Stimulated activated CD8-positive, alpha-beta memory T cell treated with anti-CD3 and anti-CD28 coated beads, Interleukin-4, amount 100 ng/mL, for 4 hours (primary cell): ENCODE measurements around the gene CCDC188.

ENCODE experiments used
- DNase-seq, 2 donors: peaks; one replicate each; pipeline ENCODE4 v3.0.0-alpha.2; 2020; ENCODE audit warnings: low read depth in 2 of 2, low spot score in 1 of 2

CCDC188 gene

DNA sequence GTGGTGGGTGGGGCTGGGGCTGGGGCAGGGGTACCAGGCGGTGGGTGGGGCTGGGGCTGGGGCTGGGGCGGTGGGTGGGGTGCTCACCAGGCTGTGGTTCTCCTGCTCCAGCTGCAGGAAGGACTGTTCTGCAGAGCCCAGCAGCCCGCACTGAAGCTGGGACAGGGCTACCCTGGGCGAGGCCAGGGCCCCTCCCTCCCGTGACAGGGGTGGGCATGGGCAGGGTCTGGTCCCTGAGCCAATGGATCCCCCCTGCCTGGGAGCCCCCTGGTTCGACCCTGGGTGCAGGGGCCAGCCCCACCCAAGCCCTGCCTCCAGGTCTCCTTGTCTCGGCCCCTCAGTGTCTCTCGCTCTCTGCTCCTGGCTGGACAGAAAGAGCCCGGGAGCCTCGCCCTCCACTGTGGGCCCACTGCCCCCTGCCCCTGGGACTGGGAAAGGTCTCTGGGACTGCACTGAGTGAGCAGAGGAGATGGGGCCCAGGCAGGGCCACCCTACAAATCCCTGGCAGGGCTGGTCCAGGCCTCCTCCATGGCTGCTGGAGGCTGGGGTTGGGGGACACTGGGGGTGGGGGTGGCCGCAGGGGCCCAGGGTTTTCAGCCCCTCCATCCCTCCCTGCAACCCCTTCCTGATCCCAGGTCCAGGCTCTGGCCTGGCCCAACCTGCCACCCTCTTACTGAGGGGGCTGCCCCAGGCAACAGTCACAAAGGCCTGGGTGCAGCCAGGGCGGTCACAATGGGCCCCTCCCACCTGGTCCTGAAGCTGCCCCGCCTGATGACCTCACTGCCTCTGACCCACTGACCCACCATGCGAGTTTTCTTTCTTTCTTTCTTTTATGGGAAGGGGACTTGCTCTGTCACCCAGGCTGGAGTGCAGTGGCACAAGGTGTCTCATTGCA lies at the start of gene CCDC188:
CCDC188 (minus strand) TSS at position 675 of the 895 bp plus-strand sequence; CDS start at position 606, 69 bp downstream.
- DNase-seq = no peak

DNA sequence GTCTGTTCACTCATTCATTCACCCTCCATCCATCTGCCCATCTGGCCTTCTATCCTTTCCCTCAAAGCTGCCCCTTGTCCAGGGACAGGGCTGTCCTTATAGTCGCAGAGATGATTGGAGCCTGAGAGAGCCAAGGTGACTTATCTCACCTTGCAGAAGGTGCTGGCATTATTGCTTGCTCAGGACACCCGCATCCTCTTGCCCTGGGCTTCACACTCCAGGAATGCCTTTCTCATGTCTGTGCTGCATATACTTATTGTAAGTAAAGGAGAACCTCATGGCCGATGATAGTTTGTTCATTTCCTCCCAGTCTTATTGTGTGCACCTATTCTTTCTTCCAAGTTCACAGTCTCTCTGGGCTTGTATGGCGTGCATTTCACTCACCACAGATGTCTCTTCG lies 49.1 kb upstream of the CCDC188 start:
- no peak for DNase-seq

DNA sequence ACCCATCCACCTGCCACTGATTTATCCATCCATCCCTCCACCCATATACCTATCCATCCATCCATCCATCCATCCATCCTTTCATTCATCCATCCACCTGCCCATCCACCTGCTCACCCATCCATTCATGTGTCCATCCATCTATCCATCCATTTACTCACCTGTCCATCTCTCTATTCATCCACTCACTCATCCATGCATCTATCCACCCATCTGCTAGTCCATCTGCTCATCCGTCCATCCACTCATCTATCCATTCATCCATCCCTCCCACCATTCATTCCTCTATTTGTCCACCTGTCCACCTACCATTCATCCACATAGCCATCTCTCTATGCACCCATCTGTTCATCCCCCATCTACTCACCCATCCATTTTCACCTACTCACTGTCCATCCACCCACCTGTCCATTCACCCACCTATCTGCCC lies 48.6 kb upstream of the CCDC188 start:
- DNase-seq = no peak

DNA sequence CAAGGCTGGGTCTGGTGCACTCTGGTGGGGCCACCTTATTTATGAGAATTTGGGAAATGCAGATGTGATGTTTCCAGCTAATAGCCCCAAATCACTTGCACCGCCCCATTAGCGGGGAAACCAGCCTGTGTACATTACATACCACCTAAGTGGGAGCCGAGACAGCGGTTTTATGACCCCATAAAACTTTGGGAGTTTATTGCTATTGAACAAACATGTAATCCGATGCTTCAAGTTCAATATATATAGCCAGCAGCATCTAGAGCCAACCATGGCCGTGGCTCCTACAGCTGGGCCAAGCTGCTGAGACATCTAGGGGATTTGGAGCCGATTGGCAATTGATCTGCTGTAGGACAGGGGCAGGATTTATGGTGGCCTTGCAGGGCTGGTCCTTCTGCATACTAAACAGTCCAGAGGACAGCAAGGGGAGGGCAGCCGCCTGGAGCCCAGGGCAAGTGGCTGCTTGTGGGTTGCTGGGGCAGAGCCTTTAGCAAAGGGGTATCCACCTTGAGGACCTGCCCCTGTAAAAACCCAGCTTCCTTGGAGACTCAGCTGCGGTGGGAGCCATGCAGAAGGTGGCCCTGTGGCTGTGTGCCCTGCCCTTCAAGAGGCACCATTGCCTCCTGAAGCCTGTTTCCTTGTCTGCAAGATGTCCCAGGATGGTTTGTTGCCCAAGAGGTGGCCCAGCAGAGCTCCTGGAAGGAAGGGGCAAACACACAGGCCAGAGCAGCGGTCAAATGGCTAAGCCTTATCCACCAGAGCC lies 47.9 kb upstream of the CCDC188 start:
- DNase-seq = no peak

DNA sequence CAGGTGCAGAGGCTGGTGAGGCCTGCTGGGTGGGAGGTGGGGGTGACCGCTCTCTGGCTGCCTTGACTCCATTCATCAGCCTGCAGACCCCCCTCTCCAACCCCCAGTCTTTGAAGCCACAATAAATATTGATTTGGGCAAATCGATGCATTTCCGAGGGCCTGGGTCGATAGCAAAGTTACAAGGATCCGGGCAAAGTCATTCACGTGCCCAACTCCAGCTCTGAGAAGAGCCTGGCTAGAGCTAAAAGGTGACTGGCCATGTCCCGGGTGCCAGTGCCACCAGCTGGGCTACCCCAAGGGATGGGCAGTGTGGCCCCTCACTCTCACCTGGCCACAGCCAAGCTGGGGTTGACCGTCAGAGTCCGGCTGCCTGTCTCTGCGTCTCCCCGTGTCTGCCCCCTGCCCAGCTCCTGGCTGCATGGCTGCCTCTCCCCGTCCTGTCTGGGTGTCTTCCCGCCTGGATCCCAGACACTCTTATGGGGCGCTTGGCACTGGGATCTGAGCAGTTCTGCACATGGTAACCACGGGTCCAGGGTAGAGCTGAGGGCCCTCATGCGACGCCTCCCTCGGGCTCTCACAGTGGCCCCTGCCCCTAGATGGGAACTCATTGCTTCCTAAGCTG lies 46.7 kb upstream of the CCDC188 start:
- no peak for DNase-seq

DNA sequence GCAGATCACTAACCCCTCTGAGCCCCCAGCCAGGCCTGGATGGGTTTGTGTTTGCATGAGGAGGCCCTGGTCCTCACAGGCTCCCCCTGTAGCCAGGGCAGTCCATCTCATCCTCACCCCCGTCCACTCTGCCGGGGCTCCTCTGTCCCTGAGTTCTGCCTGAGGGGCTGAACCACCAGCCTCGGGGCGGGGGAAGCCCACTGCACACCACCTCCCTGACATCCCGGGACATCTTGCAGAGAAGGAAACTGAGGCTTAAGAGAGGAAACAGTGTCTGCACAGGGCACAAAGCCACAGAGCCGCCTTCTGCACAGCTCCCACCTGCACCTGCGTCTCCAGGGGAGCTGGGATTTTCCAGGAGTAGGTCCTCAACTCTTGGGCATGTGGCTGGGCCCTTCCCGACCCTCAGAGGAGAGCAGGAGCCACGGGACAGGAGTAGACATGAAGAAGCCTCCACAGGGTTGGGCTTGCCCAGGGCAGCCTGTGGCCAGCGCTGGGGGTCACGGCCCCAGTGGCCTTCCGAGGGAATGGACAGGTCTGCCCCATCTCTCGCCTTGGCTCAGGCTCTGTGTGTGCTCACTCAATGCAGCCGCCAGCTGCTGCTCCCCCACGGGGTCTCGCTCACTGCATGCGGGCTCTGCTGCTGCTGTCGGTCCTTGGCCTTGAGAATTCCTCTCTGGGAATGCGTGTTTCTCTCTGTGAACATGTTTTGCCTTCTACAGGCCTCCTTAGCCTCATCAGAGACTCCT lies 45.4 kb upstream of the CCDC188 start:
- DNase-seq = no peak

DNA sequence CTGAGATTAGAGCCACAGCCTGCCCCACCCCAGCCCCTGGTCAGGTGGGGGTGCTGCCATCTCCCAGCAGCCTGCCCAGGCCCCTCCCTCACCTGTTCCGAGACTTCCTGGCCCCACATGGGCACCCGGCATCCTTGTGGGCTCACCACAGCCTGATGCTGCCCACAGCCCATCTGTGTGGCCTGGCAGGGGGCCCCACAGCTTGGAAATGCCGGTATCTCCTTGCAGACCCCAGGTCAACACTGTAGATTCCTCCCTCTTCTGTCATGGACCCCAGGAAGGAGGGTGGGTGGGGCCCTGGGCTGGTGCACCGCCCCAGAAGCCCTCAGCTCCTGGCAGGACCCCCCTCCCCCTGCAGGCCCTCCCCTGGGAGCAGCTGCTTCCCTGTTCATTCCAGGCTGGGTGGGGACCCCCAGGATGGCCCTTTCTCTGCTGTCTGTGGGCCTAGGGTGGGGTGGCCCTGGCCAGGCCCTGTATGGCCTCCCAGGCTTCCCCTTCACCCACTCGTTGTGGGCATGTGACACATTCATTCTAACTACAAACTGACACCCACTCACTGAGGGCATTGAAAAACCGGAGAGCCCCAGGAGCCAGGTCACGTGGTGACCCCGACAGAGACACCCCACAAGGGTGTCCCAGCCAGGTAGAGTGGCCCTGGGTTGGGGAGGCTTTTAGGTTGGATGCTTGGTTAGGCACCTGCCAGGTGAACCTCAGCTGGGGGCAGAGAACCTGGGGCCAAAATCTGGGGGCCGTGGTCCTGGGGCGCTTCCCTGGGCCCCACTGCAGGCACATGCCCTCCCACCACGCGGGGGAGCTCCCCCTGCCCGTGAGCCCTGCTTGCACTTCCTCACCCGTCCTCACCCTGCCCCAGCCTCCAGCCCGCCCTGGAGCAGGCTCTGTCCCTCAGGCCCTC lies 44.1 kb upstream of the CCDC188 start:
- no peak for DNase-seq

DNA sequence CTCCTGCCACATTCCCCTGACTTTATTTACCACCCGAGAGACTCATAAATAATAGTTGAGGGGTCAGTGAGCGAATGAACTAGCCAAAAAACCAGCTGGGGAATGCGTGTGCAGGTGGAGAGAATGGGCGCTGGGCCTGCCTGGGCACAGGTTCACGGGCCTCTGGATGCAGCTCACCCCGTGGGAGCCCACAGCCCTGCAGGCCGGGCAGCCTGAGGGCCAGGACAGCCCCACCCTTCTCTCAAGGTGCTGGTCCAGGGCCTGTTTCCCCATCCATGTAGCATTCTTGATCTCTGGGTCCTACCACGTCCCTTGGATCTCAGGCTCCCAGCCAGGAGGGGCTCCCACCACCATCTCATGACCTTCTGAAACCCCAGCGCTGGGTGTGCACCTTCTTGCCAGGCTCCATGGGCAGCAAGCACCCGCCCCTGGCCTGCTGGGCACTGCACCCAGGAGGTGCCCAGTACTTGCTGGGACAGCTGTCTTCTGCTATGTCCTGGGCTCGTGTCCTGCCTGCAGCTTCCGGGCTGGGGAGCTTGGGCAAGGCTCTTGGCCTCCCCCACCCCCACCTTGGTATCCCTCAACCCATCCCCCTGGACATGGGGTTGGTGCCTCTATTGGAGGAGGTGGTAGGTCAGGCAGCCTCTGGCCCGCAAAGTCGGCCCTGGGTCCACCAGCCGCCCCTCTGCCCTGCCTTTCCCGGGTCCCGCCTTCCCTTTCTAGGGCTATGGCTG lies 43.1 kb upstream of the CCDC188 start:
- no peak for DNase-seq

DNA sequence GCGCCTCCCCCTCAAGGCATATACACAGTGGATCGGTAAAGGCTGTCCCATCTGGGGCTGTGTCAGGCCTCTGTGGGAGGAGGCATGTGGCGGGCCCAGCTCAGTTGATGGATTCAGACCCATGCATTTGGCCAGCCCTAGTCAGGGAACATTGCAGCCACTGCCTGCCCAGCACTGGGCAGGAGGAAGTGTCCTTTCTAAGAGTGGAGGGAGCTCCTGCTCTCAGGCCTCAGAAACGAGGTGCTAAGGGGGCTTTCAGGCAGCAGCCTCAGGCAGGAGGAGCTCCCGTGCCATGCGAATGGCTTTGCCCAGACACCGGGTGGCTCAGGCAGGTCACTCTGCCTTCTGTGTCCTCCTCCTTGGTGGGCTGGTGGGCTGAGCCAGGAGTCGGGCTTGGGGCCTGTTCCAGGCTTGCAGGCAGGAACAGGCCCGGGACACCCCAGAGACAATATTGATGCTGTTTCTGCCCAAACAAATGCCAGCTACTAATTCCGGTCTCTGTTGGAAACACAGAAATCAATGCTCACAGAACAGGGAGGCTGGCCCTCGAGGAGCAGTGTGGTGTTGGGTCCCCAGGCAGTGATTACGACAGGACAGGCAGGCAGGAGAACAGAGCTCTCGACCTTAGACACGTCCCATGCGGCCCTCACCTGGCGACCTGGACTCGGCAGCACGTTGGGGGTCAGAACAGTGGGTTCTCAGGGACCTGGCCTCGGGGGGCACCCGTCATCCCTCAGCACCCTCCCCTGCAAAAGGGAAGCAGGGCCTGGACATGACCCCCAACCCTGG lies 42.3 kb upstream of the CCDC188 start:
- no peak for DNase-seq

DNA sequence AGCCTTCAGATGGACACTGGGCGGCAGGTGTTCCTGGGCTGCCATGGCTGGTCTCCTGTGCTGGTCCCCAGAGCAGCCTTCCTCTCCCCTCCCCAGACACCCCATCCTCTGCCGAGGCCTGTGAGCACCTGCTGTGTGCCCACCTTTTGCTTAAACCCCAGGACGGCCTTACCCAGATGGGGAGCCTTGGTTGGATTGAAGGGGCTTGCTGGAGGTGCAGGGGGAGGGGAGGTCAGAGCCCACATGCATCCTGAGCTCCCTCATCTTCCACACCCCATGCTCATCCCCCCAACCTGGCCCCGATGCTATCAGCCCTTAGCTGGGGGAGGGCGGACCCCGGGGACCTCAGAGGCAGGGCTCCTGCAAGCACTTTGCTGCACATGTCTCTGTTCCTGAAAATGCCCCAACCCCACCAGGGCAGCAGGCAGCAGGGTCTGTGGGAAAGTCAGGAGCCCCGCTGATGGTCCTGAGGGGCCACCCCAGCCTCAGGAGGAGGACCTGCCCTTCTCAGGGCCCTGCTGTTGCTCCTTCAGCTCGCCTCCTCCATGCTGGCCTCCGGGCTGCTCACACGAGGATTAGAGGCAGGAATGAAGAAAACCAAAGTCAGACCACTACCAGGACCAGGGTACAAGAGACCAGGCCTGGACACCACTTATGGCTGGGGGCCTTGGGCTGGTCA lies 41.6 kb upstream of the CCDC188 start:
- DNase-seq = no peak

DNA sequence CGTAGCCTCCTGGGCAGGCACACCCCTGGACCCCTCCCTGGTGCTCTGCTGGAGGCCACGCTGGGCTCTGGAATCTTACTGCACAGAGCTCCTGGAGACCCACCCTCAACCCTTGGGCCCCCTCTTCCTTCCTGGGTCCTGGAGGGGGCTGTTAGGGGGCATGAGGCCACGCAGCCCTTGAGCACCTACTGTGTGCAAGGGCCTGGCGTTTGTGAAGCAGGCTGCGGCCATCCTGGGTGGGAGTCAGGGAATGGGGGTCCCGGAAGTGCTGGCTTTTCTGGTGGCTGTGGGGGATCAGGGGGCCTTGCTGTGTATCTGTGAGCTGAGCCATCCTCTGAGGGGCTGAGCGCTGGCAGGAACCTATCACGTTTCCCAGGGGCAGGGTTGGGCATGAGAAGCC lies 40.9 kb upstream of the CCDC188 start:
- DNase-seq = no peak

DNA sequence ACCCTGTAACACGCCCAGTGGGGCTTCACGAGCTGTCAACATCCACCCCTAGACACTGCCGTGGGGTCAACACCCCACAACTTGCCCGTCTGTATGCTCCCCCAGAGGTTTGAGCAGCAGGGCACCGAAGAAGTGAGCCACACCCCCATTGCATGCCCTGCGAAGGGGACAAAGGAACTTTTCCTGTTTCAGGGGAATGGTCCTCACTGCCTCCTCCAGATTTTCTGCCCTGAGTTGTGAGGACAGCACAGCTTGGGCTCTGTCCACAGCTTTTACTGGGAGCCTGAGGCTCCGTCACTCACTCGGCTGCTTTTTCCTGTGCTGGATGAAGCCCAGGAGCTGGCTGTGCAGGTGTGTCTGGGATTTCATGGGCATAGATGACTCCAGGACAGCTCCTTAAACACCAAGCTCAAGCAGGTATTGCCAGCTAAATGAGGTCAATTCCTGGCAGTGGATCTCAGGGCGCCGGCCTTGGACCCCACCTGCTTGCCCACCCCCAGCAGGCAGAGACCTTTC lies 40.2 kb upstream of the CCDC188 start:
- no peak for DNase-seq

DNA sequence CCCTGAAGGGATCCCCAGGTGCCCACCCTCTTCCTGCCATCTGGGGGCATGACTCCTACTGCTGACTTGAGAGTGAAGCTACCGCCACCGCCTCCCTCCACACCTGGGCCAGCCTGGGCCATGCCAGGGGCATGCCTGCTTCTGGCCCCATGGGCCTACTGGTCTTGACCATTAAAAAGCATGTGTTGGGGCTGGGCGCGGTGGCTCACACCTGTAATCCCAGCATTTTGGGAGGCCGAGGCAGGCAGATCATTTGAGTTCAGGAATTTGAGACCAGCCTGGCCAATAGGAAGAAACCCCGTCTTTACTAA lies 37.7 kb upstream of the CCDC188 start:
- DNase-seq = no peak

DNA sequence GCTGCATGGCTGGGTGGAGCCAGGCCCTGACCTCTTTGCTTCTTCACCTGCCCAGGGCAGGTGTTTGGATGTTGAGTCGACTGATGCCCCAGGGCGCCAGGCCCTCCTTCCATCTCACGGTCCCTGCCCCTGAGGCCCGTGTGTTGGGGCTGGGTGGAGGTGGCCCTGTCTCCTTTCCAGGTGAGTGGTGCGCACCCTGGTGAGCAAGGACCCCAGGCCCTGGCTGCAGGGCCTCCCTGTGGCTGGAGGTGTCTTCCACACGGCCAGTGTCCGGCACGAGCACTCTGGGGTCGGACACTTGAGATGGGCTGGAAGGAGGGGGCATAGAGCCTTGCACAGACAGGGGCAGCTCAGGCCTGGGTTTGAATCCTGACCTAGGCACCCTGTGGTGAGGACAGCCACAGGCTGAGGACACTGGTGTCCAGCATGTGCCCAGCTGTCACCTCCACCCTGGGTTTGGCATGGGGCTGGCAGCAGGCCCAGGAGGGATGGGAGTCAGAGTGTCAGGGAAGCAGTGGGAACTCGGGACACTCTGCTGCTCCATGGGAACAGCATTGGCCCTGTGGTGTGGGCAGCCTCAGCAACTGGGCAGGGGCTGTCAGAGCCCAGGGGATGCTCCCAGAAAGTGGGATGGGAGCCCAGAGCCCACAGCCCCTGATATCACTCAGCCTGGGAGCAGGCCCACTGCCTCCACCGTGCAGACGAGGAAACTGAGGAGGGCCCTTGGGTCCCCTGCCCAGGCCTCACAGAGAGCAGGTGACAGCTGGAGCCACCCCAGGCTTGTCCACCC lies 37.1 kb upstream of the CCDC188 start:
- DNase-seq = no peak

DNA sequence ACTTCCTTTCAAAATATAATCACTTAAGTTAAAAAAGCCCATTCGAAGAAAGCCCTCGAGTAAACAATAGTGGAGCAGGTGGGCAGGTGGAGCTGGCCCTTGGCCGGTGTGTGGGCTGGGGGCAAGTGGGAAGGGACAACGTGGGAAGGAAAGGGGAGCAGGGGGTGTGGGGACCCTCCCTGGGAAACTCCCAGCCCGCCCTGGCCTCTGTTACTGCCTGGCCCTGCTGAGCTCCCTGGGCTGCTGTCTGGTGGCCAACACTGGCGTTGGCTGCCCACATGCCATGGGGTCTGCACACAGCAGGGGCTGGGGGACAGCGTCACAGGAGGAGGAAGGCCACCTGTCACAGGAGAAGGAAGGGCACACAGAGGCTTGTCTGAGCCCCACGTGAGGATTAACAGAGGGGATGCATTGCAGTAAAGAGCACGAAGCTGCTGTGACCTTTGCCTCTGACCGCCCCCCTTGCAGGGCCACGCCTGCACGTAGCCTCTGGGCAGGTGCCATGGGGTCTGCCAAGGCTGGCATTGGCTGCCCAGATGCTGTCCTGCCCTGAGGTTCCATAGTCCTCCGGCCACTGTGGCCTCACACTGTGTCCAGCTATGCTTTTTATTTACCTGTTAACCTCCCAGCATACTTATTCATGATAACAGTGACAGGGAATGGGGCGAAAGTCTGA lies 36.2 kb upstream of the CCDC188 start:
- no peak for DNase-seq

DNA sequence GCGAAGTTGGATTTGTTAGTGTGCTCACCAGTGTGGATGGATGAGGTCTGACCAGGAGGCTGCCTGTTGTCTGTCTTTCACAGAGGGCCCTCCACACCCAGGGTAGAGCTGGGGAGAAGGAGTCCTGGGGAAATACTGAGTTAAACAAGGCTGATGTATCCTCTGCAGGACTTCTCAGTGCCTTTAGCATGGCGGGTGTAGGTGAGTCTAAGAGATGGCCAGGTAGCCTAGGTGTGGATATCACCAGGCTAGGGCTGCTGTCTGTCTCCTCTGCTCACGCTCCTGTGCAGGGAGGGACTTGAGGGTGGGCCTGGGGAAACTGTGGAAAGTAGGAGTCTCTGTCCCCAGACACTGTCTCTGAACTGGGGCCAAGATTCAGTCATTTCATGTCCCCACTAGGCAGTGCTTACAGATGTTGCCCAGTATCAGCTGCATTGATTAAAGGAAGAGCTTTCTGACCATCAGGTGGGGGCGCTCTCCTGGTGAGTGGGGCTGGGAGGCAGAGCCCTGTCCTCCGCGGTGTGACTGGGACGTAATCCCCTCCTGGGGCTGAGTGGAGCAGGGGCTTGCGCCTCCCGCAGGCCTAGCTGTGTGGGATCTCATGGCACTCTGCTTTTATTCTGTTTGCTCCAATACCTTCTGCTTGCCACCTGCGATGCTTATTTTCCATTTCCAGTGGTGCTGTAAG lies 35.5 kb upstream of the CCDC188 start:
- DNase-seq = no peak
